HepG2 (cell line): ENCODE data around the gene HSPA1B. TPM values are rescaled to one million over a fixed set of nuclear protein-coding genes. Genes with fewer than 3 reads are reported as not detected.

Source experiments
- GFI1 ChIP-seq: sonication (generic); formaldehyde crosslinking; IDR thresholded peaks from 2 replicates; pipeline ENCODE4 v1.5.0; 2020; ENCODE audit warnings: missing genetic modification reagents, mild to moderate bottlenecking, borderline replicate concordance
- GTF3A ChIP-seq: sonication (generic); formaldehyde crosslinking; conservative IDR thresholded peaks from 2 replicates; pipeline ENCODE4 v1.4.0; 2020; ENCODE audit warnings: mild to moderate bottlenecking, missing genetic modification reagents
- HCFC1 ChIP-seq: fragments of 150-350 bp; IDR thresholded peaks from 2 replicates; pipeline ENCODE4 v1.6.1; 2014; ENCODE audit warnings: low read depth, low read length
- HNRNPK ChIP-seq: fragments of 200-400 bp; formaldehyde crosslinking; IDR thresholded peaks from 2 replicates; pipeline ENCODE4 v1.6.1; 2018; ENCODE audit warnings: low read length, low read depth, moderate library complexity, mild to moderate bottlenecking; ENCODE audit not compliant: poor library complexity, severe bottlenecking
- NBN ChIP-seq: fragments of 450-650 bp; conservative IDR thresholded peaks from 2 replicates; pipeline ENCODE4 v1.6.1; 2017
- PLRG1 ChIP-seq: fragments of 450-650 bp; conservative IDR thresholded peaks from 2 replicates; pipeline ENCODE4 v1.6.1; 2016
- SIN3B ChIP-seq: fragments of 150-350 bp; IDR thresholded peaks from 2 replicates; pipeline ENCODE4 v1.6.1; 2014; ENCODE audit warnings: low read length
- SNAPC2 ChIP-seq: sonication (generic); formaldehyde crosslinking; IDR thresholded peaks from 2 replicates; pipeline ENCODE4 v1.8.1; 2022; ENCODE audit warnings: mild to moderate bottlenecking, missing genetic modification reagents
- STAG1 ChIP-seq: sonication (generic); formaldehyde crosslinking; IDR thresholded peaks from 2 replicates; pipeline ENCODE4 v1.4.0; 2020; ENCODE audit warnings: missing genetic modification reagents
- ZMYM2 ChIP-seq: sonication (generic); formaldehyde crosslinking; IDR thresholded peaks from 2 replicates; pipeline ENCODE4 v1.8.0; 2022; ENCODE audit warnings: mild to moderate bottlenecking, missing genetic modification reagents
- ZNF20 ChIP-seq: sonication (generic); formaldehyde crosslinking; IDR thresholded peaks from 2 replicates; pipeline ENCODE4 v1.4.0; 2020; ENCODE audit warnings: mild to moderate bottlenecking, moderate library complexity, missing genetic modification reagents
- ZNF256 ChIP-seq: sonication (generic); formaldehyde crosslinking; conservative IDR thresholded peaks from 2 replicates; pipeline ENCODE4 v1.4.0; 2020; ENCODE audit warnings: missing genetic modification reagents
- ZNF441 ChIP-seq: sonication (generic); formaldehyde crosslinking; IDR thresholded peaks from 2 replicates; pipeline ENCODE4 v1.7.0; 2021; ENCODE audit warnings: missing genetic modification reagents, borderline replicate concordance
- ZNF577 ChIP-seq: sonication (generic); formaldehyde crosslinking; IDR thresholded peaks from 2 replicates; pipeline ENCODE4 v1.4.0; 2020; ENCODE audit warnings: mild to moderate bottlenecking, low read depth, missing genetic modification reagents, borderline replicate concordance
- ZNF766 ChIP-seq: sonication (generic); formaldehyde crosslinking; IDR thresholded peaks from 2 replicates; pipeline ENCODE4 v1.5.0; 2020; ENCODE audit warnings: missing genetic modification reagents, borderline replicate concordance
- polyA plus RNA-seq, 8 experiments: library from polyadenylated mRNA; depleted of rRNA in 3 of 8; stranded (reverse) in 7 of 8; unstranded in 1 of 8; fragments of >200 nt; fragmentation: Illumina TruSeq in 4 of 8; extraction: Trizol in 4 of 8; gene quantifications; 2 replicates each; pipeline versions ENCODE4 v1.2.1 to v1.2.3, GENCODE V29; 2011 to 2016; ENCODE audit warnings: low read depth in 4 of 8, missing spikeins in 1 of 8, mixed read lengths in 1 of 8; ENCODE audit not compliant: insufficient read depth in 1 of 8
- total RNA-seq, 5 experiments: library from RNA; depleted of rRNA; stranded (reverse); fragments of >200 nt; fragmentation: Illumina TruSeq; extraction: Trizol; gene quantifications; 2 replicates each; pipeline ENCODE4 v1.2.3, GENCODE V29; 2016; ENCODE audit warnings: low read depth in 1 of 5
- TF ChIP-seq, protein P1 (sequence below): sonication (generic); formaldehyde crosslinking; IDR thresholded peaks from 2 replicates; pipeline ENCODE4 v1.5.1; 2020; ENCODE audit warnings: mild to moderate bottlenecking, moderate library complexity, missing genetic modification reagents
- TF ChIP-seq, protein P2 (sequence below): sonication (generic); formaldehyde crosslinking; IDR thresholded peaks from 2 replicates; pipeline ENCODE4 v1.4.0; 2020; ENCODE audit warnings: missing genetic modification reagents
- TF ChIP-seq, protein P3 (sequence below): sonication (generic); formaldehyde crosslinking; IDR thresholded peaks from 2 replicates; pipeline ENCODE4 v1.5.0; 2020; ENCODE audit warnings: mild to moderate bottlenecking, low read depth, missing genetic modification reagents, borderline replicate concordance
- TF ChIP-seq, protein P4 (sequence below): sonication (generic); formaldehyde crosslinking; IDR thresholded peaks from 2 replicates; pipeline ENCODE4 v1.8.0; 2022; ENCODE audit warnings: mild to moderate bottlenecking, missing genetic modification reagents, moderate library complexity
- TF ChIP-seq, protein P5 (sequence below): sonication (generic); formaldehyde crosslinking; IDR thresholded peaks from 2 replicates; pipeline ENCODE4 v1.4.0; 2020; ENCODE audit warnings: mild to moderate bottlenecking, missing genetic modification reagents, borderline replicate concordance

The HSPA1B gene
- total and polyA plus RNA-seq, 2 of the 13 experiments (the other 11 are each of a cell fraction or from before 2014, with no cell fraction given), result 26.0 to 186 TPM

DNA sequence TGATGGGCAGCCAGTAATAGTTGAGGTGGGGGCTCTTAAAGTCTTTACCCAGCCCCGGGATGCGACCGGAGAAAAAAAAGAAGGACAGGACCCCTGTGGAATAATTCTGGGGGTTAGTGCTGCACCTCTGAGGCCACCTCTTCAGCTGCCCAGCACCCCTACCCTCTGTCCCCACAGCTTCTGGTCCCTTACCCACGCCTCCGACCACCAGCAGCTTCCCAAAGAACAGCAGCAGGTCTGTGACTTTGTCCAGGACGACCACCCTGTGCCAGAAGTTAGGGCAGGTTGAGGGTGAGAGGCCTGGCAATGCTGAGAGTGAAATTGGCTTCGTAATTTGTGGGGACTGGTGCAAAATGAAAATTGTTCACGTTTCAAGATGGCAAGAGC is 37.3 kb downstream of the HSPA1B start (continued):
- TF ChIP-seq, protein P1, sequence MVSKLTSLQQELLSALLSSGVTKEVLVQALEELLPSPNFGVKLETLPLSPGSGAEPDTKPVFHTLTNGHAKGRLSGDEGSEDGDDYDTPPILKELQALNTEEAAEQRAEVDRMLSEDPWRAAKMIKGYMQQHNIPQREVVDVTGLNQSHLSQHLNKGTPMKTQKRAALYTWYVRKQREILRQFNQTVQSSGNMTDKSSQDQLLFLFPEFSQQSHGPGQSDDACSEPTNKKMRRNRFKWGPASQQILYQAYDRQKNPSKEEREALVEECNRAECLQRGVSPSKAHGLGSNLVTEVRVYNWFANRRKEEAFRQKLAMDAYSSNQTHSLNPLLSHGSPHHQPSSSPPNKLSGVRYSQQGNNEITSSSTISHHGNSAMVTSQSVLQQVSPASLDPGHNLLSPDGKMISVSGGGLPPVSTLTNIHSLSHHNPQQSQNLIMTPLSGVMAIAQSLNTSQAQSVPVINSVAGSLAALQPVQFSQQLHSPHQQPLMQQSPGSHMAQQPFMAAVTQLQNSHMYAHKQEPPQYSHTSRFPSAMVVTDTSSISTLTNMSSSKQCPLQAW (CRISPR knock-in tag), result 0 out of 2 replicates have a peak, but pooled peaks have one; percentile 12
- TF ChIP-seq GTF3A (CRISPR knock-in tag) (0 out of 2 replicates have a peak, but pooled peaks have one; percentile 7), GFI1 (no peak), ZNF441 (CRISPR knock-in tag) (no peak), ZNF256 (no peak), NBN (no peak), ZNF766 (no peak), SNAPC2 (CRISPR knock-in tag) (no peak), STAG1 (CRISPR knock-in tag) (no peak), ZNF577 (no peak), HCFC1 (no peak), HNRNPK (no peak), ZNF20 (CRISPR knock-in tag) (no peak), SIN3B (no peak), PLRG1 (no peak), ZMYM2 (no peak)
- TF ChIP-seq, protein P2, sequence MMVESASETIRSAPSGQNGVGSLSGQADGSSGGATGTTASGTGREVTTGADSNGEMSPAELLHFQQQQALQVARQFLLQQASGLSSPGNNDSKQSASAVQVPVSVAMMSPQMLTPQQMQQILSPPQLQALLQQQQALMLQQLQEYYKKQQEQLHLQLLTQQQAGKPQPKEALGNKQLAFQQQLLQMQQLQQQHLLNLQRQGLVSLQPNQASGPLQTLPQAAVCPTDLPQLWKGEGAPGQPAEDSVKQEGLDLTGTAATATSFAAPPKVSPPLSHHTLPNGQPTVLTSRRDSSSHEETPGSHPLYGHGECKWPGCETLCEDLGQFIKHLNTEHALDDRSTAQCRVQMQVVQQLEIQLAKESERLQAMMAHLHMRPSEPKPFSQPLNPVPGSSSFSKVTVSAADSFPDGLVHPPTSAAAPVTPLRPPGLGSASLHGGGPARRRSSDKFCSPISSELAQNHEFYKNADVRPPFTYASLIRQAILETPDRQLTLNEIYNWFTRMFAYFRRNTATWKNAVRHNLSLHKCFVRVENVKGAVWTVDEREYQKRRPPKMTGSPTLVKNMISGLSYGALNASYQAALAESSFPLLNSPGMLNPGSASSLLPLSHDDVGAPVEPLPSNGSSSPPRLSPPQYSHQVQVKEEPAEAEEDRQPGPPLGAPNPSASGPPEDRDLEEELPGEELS (CRISPR knock-in tag), result no peak
- TF ChIP-seq, protein P3, sequence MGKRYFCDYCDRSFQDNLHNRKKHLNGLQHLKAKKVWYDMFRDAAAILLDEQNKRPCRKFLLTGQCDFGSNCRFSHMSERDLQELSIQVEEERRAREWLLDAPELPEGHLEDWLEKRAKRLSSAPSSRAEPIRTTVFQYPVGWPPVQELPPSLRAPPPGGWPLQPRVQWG (CRISPR knock-in tag), result no peak
- TF ChIP-seq, protein P4, sequence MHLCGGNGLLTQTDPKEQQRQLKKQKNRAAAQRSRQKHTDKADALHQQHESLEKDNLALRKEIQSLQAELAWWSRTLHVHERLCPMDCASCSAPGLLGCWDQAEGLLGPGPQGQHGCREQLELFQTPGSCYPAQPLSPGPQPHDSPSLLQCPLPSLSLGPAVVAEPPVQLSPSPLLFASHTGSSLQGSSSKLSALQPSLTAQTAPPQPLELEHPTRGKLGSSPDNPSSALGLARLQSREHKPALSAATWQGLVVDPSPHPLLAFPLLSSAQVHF (CRISPR knock-in tag), result no peak
- TF ChIP-seq, protein P5, sequence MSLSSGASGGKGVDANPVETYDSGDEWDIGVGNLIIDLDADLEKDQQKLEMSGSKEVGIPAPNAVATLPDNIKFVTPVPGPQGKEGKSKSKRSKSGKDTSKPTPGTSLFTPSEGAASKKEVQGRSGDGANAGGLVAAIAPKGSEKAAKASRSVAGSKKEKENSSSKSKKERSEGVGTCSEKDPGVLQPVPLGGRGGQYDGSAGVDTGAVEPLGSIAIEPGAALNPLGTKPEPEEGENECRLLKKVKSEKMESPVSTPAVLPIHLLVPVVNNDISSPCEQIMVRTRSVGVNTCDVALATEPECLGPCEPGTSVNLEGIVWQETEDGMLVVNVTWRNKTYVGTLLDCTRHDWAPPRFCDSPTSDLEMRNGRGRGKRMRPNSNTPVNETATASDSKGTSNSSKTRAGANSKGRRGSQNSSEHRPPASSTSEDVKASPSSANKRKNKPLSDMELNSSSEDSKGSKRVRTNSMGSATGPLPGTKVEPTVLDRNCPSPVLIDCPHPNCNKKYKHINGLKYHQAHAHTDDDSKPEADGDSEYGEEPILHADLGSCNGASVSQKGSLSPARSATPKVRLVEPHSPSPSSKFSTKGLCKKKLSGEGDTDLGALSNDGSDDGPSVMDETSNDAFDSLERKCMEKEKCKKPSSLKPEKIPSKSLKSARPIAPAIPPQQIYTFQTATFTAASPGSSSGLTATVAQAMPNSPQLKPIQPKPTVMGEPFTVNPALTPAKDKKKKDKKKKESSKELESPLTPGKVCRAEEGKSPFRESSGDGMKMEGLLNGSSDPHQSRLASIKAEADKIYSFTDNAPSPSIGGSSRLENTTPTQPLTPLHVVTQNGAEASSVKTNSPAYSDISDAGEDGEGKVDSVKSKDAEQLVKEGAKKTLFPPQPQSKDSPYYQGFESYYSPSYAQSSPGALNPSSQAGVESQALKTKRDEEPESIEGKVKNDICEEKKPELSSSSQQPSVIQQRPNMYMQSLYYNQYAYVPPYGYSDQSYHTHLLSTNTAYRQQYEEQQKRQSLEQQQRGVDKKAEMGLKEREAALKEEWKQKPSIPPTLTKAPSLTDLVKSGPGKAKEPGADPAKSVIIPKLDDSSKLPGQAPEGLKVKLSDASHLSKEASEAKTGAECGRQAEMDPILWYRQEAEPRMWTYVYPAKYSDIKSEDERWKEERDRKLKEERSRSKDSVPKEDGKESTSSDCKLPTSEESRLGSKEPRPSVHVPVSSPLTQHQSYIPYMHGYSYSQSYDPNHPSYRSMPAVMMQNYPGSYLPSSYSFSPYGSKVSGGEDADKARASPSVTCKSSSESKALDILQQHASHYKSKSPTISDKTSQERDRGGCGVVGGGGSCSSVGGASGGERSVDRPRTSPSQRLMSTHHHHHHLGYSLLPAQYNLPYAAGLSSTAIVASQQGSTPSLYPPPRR (CRISPR knock-in tag), result no peak
